ENCODE measurements around the gene TJP3.

Gene TJP3

DNA sequence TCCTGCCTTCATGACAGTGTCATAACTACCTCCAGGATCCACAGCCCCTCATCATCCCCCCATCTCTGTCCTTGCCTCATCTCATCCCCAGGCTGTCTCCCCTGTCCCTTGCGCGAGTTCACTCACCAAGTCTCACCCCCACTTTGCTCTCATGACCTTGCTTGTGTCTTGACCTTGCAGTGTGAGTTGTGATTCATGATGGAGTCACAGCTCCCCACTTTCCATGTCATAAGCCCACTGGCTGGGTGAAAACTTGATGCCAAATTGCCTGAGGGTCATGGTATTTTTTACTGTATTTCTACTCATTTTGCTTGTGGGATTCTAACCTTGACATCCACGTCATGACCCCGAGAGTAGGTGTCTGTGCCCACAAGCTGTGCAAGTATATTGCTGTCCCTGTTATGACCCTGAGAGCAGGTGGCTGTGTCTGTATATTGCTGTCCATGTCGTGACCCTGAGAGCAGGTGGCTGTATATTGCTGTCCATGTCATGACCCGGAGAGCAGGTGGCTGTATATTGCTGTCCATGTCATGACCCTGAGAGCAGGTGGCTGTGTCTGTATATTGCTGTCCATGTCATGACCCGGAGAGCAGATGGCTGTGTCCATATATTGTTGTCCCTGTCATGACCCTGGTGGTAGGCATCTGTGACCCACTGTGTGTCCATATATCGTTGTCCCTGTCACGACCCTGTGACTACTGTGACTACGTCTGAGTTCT lies 29.5 kb downstream of the TJP3 start:
- H3K4me3 ChIP-seq (ENCODE audit: low read depth, low read length): no peak overlapping the region
- no peak for DNase-seq (ENCODE audit: low read depth)
- TF ChIP-seq, protein P1, sequence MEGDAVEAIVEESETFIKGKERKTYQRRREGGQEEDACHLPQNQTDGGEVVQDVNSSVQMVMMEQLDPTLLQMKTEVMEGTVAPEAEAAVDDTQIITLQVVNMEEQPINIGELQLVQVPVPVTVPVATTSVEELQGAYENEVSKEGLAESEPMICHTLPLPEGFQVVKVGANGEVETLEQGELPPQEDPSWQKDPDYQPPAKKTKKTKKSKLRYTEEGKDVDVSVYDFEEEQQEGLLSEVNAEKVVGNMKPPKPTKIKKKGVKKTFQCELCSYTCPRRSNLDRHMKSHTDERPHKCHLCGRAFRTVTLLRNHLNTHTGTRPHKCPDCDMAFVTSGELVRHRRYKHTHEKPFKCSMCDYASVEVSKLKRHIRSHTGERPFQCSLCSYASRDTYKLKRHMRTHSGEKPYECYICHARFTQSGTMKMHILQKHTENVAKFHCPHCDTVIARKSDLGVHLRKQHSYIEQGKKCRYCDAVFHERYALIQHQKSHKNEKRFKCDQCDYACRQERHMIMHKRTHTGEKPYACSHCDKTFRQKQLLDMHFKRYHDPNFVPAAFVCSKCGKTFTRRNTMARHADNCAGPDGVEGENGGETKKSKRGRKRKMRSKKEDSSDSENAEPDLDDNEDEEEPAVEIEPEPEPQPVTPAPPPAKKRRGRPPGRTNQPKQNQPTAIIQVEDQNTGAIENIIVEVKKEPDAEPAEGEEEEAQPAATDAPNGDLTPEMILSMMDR (IDR thresholded peaks at IDR 0.05; ENCODE audit: control insufficient read depth, extremely low read depth, insufficient read depth): no peak

DNA sequence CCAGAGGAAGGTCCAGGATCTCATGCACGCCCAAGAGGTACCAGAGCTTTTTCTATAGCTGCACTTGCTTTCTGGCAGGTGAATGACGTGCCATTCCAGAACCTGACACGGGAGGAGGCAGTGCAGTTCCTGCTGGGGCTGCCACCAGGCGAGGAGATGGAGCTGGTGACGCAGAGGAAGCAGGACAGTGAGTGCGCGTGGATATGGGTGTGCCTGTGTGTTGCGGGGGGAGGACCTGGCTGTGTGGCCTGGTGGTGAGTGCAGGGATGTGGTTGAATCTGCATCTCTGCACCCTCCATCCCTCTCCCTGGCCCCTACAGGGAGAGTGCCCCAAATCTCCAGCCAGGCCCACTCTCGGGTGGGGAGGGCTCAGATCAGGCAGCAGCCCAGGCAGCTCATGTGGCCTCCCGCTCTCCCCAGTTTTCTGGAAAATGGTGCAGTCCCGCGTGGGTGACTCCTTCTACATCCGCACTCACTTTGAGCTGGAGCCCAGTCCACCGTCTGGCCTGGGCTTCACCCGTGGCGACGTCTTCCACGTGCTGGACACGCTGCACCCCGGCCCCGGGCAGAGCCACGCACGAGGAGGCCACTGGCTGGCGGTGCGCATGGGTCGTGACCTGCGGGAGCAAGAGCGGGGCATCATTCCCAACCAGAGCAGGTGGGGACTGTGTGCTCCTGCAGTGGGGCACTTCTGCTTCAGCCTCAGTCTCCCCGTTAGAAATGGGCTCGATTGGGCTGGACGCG lies 30.5 kb downstream of the TJP3 start:
- DNase-seq (ENCODE audit: low read depth): no peak
- no peak overlapping the region for H3K4me3 ChIP-seq (ENCODE audit: low read depth, low read length)
- TF ChIP-seq, protein P1 (IDR thresholded peaks at IDR 0.05; ENCODE audit: control insufficient read depth, extremely low read depth, insufficient read depth): no peak

DNA sequence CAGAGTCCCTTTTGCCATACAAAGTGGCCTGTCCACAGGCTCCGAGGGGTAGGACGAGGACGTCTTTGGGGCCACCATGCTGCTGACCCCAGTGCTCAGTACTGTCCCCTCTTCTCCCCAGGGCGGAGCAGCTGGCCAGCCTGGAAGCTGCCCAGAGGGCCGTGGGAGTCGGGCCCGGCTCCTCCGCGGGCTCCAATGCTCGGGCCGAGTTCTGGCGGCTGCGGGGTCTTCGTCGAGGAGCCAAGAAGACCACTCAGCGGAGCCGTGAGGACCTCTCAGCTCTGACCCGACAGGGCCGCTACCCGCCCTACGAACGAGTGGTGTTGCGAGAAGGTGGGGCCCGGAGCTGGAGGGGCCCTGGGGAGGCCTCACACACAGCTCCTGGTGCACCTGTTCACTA lies 32.2 kb downstream of the TJP3 start:
- no peak for DNase-seq (ENCODE audit: low read depth)
- no peak overlapping the region for H3K4me3 ChIP-seq (ENCODE audit: low read depth, low read length)
- TF ChIP-seq, protein P1 (IDR thresholded peaks at IDR 0.05; ENCODE audit: control insufficient read depth, extremely low read depth, insufficient read depth): no peak

DNA sequence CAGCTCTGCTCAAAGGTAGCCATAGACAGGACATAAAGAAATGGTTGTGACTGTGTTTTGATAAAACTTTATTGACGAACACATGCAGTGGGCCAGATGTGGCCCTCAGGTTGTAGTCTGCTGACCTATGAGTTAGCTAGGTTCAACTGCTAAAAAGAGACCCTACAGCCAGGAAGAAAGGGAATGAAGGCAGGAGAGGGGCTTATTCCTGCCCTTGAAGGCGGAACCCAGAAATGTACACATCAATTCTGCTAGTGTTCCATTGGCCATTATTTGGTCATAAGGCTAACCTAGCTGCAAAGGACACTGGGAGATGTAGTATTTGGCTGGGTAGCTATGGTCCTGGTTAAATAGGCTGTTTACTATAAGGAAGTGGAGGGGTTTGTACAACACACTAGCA lies 35.3 kb downstream of the TJP3 start:
- no peak for DNase-seq (ENCODE audit: low read depth)
- H3K4me3 ChIP-seq (ENCODE audit: low read depth, low read length): no peak overlapping the region
- TF ChIP-seq, protein P1 (IDR thresholded peaks at IDR 0.05; ENCODE audit: control insufficient read depth, extremely low read depth, insufficient read depth): no peak

DNA sequence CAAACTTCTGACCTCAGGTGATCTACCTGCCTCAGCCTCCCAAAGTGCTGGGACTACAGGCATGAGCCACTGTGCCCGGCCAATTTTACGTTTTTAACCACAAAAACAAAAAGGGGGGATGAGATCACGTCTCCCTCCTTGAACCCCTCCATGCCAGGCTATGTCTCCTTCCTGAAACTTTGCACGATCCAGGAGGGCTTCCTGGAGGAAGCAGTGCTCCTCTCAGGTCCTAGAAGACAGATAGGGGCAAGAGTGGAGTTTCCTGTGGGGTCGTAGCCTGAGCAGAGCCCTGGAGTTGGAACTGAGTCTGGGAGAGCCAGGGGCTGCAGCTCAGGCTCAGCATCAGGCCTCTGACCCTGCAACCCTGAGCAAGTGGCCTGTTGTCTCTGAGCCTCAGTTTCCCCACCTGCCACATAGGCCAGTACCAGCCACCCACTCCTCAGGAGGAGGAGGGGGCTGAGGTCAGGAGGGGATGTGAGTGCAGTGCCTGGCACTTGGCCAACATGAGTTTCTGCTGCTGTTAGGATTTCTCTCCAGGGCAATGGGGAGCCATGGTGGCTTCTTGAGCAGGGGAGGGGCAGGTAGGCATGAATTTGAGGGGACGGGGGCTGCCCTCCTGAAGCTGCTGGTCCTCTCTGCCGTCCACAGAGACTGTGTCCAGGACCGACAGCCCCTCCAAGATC lies 37.3 kb downstream of the TJP3 start:
- TF ChIP-seq, protein P1 (IDR thresholded peaks at IDR 0.05; ENCODE audit: control insufficient read depth, extremely low read depth, insufficient read depth): no peak
- DNase-seq (ENCODE audit: low read depth): no peak
- H3K4me3 ChIP-seq (ENCODE audit: low read depth, low read length): no peak overlapping the region

DNA sequence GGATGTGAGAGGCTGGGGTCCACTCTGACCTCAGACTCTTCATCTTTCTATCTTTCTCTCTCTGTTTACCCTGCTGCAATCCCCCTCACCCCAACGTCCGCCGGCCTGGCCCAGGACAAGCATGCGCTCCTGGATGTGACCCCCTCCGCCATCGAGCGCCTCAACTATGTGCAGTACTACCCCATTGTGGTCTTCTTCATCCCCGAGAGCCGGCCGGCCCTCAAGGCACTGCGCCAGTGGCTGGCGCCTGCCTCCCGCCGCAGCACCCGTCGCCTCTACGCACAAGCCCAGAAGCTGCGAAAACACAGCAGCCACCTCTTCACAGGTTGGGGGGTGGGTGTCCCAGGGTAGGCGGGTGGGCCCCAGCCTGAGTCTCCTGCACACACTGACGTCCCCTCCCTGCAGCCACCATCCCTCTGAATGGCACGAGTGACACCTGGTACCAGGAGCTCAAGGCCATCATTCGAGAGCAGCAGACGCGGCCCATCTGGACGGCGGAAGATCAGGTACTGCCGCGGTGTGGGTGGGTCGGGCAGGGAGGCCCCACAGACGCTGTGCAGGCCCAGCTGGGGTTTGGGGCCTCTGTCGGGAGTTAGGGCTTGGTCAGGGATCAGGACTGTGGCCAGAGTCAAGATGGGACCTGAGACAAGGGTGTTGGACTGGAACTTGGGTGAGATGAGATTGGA lies 38.3 kb downstream of the TJP3 start:
- no peak for DNase-seq (ENCODE audit: low read depth)
- TF ChIP-seq, protein P1 (IDR thresholded peaks at IDR 0.05; ENCODE audit: control insufficient read depth, extremely low read depth, insufficient read depth): no peak
- H3K4me3 ChIP-seq (ENCODE audit: low read depth, low read length): no peak overlapping the region
